ENCODE measurements around the gene CSN2. TPM values are rescaled to one million over a fixed set of nuclear protein-coding genes. Genes with fewer than 3 reads are reported as not detected.

The CSN2 gene
- total and polyA plus RNA-seq, 2 of the 8 experiments (the other 6 are each of a cell fraction or from before 2014, with no cell fraction given): not detected

DNA sequence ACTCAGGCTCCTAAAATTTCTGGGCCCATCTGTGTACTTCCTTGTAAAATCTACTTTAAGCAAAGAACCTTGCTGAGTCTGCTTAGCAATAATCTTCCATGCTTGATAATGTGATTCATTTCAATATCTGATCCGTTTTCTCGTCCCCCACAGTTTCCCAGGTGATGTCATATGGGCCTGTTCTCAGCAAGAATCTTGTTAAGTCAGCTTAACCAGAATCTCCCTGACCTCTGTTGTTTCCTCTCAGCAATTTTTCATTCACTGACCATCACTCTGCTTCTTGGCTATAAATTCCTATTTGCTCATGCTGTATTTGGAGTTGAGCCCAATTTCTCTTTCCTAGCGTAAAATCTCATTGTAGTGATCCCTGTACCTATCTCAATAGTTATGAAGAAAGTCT, 13.9 kb downstream of the CSN2 start:
- CTCF ChIA-PET (ENCODE audit: partially characterized antibody): no interaction called here
- FAIRE-seq: no peak

More for the DNA sequence above, 13.9 kb downstream of the CSN2 start:
- H2BK5ac ChIP-seq (ENCODE audit: low read depth, low read length): no peak overlapping the region
- H3K9ac ChIP-seq (replicated peaks in 1 of 4; ENCODE audit: extremely low read depth in 1 of 4, low read depth in 3 of 4, low read length in 3 of 4): no peak overlapping the region
- no peaks in the 10 kb centered on the region for H3K79me2 ChIP-seq (ENCODE audit: control insufficient read depth in 1 of 2, insufficient read depth in 2 of 2, low read length in 2 of 2)
- H4K20me1 ChIP-seq (replicated peaks in 1 of 2; ENCODE audit: control insufficient read depth in 1 of 2, insufficient read depth in 2 of 2, low read length in 2 of 2): no peaks in the 10 kb centered on the region
- H2BK20ac ChIP-seq (ENCODE audit: low read length): no peak overlapping the region
- no peak overlapping the region for H2AK5ac ChIP-seq (ENCODE audit: low read depth, low read length)
- no peak overlapping the region for H3K14ac ChIP-seq (ENCODE audit: insufficient read length)
- no peaks in the 10 kb centered on the region for H3K27me3 ChIP-seq (replicated peaks in 1 of 4; ENCODE audit: control insufficient read depth in 3 of 4, extremely low read depth in 1 of 4, insufficient read depth in 3 of 4, low read length in 3 of 4)
- no peak overlapping the region for H3K18ac ChIP-seq (ENCODE audit: extremely low read depth, low read length)
- no peaks in the 10 kb centered on the region for H3K23me2 ChIP-seq (ENCODE audit: low read depth, low read length)
- DNase-seq (ENCODE audit: low read depth in 1 of 2, low spot score in 2 of 2): no peak
- no peak overlapping the region for H3K4ac ChIP-seq (replicated peaks; ENCODE audit: insufficient read length, low read depth, low read length)
- H3K79me1 ChIP-seq (ENCODE audit: low read depth, low read length): no peaks in the 10 kb centered on the region
- no peaks in the 10 kb centered on the region for H3K9me3 ChIP-seq (ENCODE audit: insufficient read depth in 2 of 2, low read depth in 1 of 2, low read length in 1 of 2)
- no peaks in the 10 kb centered on the region for H3K36me3 ChIP-seq (ENCODE audit: control insufficient read depth in 2 of 4, insufficient read depth in 4 of 4, low read length in 3 of 4)
- H4K91ac ChIP-seq (replicated peaks; ENCODE audit: insufficient read length, low read length): no peak overlapping the region
- H2BK120ac ChIP-seq (replicated peaks; ENCODE audit: low read depth, low read length): no peak overlapping the region
- H3K4me1 ChIP-seq (replicated peaks in 1 of 4; ENCODE audit: control insufficient read depth in 3 of 4, insufficient read depth in 4 of 4, low read length in 3 of 4): no peaks in the 10 kb centered on the region
- H3K27ac ChIP-seq (ENCODE audit: low read depth, low read length): no peak overlapping the region
- no peak for TF ChIP-seq CEBPB (IDR thresholded peaks at IDR 0.05; ENCODE audit: low read depth, low read length)
- TF ChIP-seq TEAD4 (IDR thresholded peaks at IDR 0.05; ENCODE audit: low read depth, low read length): no peak
- TF ChIP-seq EP300 (IDR thresholded peaks at IDR 0.05; ENCODE audit: borderline replicate concordance in 1 of 2, low read depth in 2 of 2, low read length in 2 of 2): no peak
- TF ChIP-seq SIX5 (IDR thresholded peaks at IDR 0.05; ENCODE audit: low read depth, low read length): no peak
- POLR2A ChIA-PET (ENCODE audit: partially characterized antibody): no interaction called here
- H3K4me3 ChIP-seq (ENCODE audit: extremely low read depth in 1 of 4, insufficient read depth in 2 of 4, low read depth in 3 of 4, low read length in 4 of 4): no peak overlapping the region
- WGBS, 2 experiments (ENCODE audit: extremely low coverage in 1 of 2, insufficient coverage in 1 of 2, insufficient read length in 1 of 2, insufficient replicate concordance in 2 of 2, low coverage in 1 of 2, low lambda C conversion rate in 2 of 2, missing lambda C conversion rate in 1 of 2): 95% methylated on average over 3 of the region's 3 CpGs; no CpG with 5 or more reads in 1 of the 2 experiments
- no peak overlapping the region for H3K4me2 ChIP-seq (ENCODE audit: insufficient read depth in 1 of 2, low read depth in 2 of 2, low read length in 2 of 2)
- no peak overlapping the region for H4K8ac ChIP-seq (ENCODE audit: extremely low read depth, insufficient read depth, low read length)
- H4K5ac ChIP-seq (ENCODE audit: insufficient read length, low read depth, low read length): no peak overlapping the region
- no peak overlapping the region for H3K23ac ChIP-seq (ENCODE audit: insufficient read length)
- no peak overlapping the region for H2BK15ac ChIP-seq (ENCODE audit: low read length)
- H3K56ac ChIP-seq (replicated peaks; ENCODE audit: insufficient read length, low read depth, low read length): no peak overlapping the region
- H2AFZ ChIP-seq (ENCODE audit: low read length): no peak overlapping the region
- H2BK12ac ChIP-seq (ENCODE audit: low read depth, low read length): no peak overlapping the region
